ENCODE measurements around the gene EGR1. TPM values are rescaled to one million over a fixed set of nuclear protein-coding genes. Genes with fewer than 3 reads are reported as not detected.

The EGR1 gene
- total RNA-seq, 4 donors from 2014 or later: 3.1 to 14.1 (median 8.8) TPM

GRCh38 chr5:138461343-138462125, 3.7 kb upstream of the EGR1 start:
- no peak for DNase-seq (ENCODE audit: low spot score in 2 of 2)
- Histone ChIP-seq H3K36me3 (no peaks in the 10 kb centered on the region), H3K9me3 (no peaks in the 10 kb centered on the region), H3K4me1 (peaks cover 0 to 37% (median 27%) of the 10 kb centered on the region in 4 donors), H3K27me3 (no peaks in the 10 kb centered on the region), H3K4me3 (no peak overlapping the region), H3K27ac (peak overlapping the region in 2 of 4 donors; percentile 20 to 31)
- WGBS, 2 donors: 55 to 67% methylated on average over 11 of the region's 11 CpGs
- TF ChIP-seq EP300 (IDR thresholded peaks at IDR 0.05): no peak
- TF ChIP-seq CTCF (IDR thresholded peaks at IDR 0.05): no peak
- TF ChIP-seq POLR2A (IDR thresholded peaks at IDR 0.05): no peak

- Histone ChIP-seq H3K4me1 (peaks cover 0 to 49% (median 33%) of the 10 kb centered on the region in 4 donors), H3K9me3 (no peaks in the 10 kb centered on the region), H3K27ac (peak overlapping the region; percentile 96 to 98 (median 98)), H3K36me3 (peaks cover 0 to 11% (median 0%) of the 10 kb centered on the region in 3 donors), H3K27me3 (no peaks in the 10 kb centered on the region), H3K4me3 (peak overlapping the region; percentile 54 to 95 (median 74))
- DNase-seq (ENCODE audit: low spot score in 2 of 2): peak in 1 of 2 donors; percentile 14
- TF ChIP-seq EP300 (IDR thresholded peaks at IDR 0.05) (no peak), CTCF (IDR thresholded peaks at IDR 0.05) (no peak), POLR2A (IDR thresholded peaks at IDR 0.05) (no peak)
- 11 to 13% methylated on average over 21 of the region's 21 CpGs for WGBS, 2 donors
These were observed 1.8 kb upstream of the EGR1 start for GRCh38 chr5:138463419-138464007.

GRCh38 chr5:138464008-138464387, 1.3 kb upstream of the EGR1 start:
- no peaks in the 10 kb centered on the region for H3K27me3 ChIP-seq
- no peaks in the 10 kb centered on the region for H3K9me3 ChIP-seq
- peak overlapping the region; percentile 54 to 95 (median 74) for H3K4me3 ChIP-seq
- H3K36me3 ChIP-seq: peaks cover 0 to 11% (median 0%) of the 10 kb centered on the region in 3 donors
- WGBS, 2 donors: 0% methylated on average over 9 to 23 of the region's 34 CpGs
- TF ChIP-seq CTCF (IDR thresholded peaks at IDR 0.05) (peak; percentile 96 to 99 (median 97)), POLR2A (IDR thresholded peaks at IDR 0.05) (peak in 1 of 2 donors; percentile 53), EP300 (IDR thresholded peaks at IDR 0.05) (peak; percentile 80 to 91)
- peak; percentile 88 to 90 for DNase-seq (ENCODE audit: low spot score in 2 of 2)
- H3K27ac ChIP-seq: peak overlapping the region; percentile 96 to 98 (median 98)
- peaks cover 0 to 51% (median 29%) of the 10 kb centered on the region in 4 donors for H3K4me1 ChIP-seq

GRCh38 chr5:138464388-138465260, 655 bp upstream of the EGR1 start:
- Histone ChIP-seq H3K4me3 (peak overlapping the region; percentile 54 to 95 (median 74)), H3K9me3 (no peaks in the 10 kb centered on the region), H3K27ac (peak overlapping the region; percentile 96 to 98 (median 98)), H3K36me3 (peaks cover 0 to 11% (median 0%) of the 10 kb centered on the region in 3 donors), H3K27me3 (no peaks in the 10 kb centered on the region), H3K4me1 (peaks cover 0 to 55% (median 25%) of the 10 kb centered on the region in 4 donors)
- DNase-seq (ENCODE audit: low spot score in 2 of 2): peak; percentile 94 to 98
- WGBS, 2 donors: 1% methylated on average over 37 of the region's 64 CpGs
- TF ChIP-seq POLR2A (IDR thresholded peaks at IDR 0.05) (peak; percentile 12 to 34), EP300 (IDR thresholded peaks at IDR 0.05) (peak; percentile 76 to 92), CTCF (IDR thresholded peaks at IDR 0.05) (peak in 4 of 5 experiments; percentile 12 to 87 (median 58))
